HCT116 (cell line): ENCODE measurements around the gene HMG20A. TPM values are rescaled to one million over a fixed set of nuclear protein-coding genes. Genes with fewer than 3 reads are reported as not detected.

Experiments used
- ATAC-seq: fragments of 200-7000 bp; cut with Tn5 transposase; 2 replicates; pipeline ENCODE4 v1.9.1; 2020; ENCODE audit warnings: mild to moderate bottlenecking, moderate library complexity
- BruUV-seq: library from RNA; stranded (reverse); fragments of 400-500 nt; replicated peaks from 2 replicates; lab custom pipeline; 2021; lab: Mats Ljungman, UMichigan
- CTCF ChIA-PET: fragments of 300-600 bp; sonication (Branson Sonifier 250); formaldehyde crosslinking; loops from one replicate; lab custom pipeline; 2021; ENCODE audit warnings: antibody characterized with exemption; lab: Charles Lee
- POLR2A ChIA-PET: fragments of 300-600, 350-600 bp; sonication (Branson Sonifier 250); formaldehyde crosslinking; loops from one replicate; lab custom pipeline; 2021; ENCODE audit warnings: antibody characterized with exemption; lab: Charles Lee
- RAD21 ChIA-PET, 2 experiments: fragments of 300-600 bp; sonication (Branson Sonifier 250); formaldehyde crosslinking; loops; one replicate each; lab custom pipeline; 2023; ENCODE audit warnings: low total read pairs in 2 of 2; ENCODE audit not compliant: uncharacterized antibody in 2 of 2, unreplicated experiment in 2 of 2, low non-redundant PET in 1 of 2; lab: Charles Lee
- DNase-seq: peaks from one replicate; pipeline ENCODE4 v3.0.0-alpha.2; 2010; ENCODE audit warnings: low read depth, low spot score
- H2AFZ ChIP-seq: fragments of 200-600 bp; shearing (Covaris generic), sonication (generic); 2 replicates; pipeline ENCODE4 v1.6.1; 2017; ENCODE audit warnings: low read depth, mixed run types, mixed read lengths, antibody characterized with exemption, low read length; ENCODE audit not compliant: poor library complexity, severe bottlenecking
- H3K27ac ChIP-seq: 2 replicates; pipeline ENCODE4 v1.5.1; 2012; ENCODE audit warnings: low read depth, low read length
- H3K27me3 ChIP-seq: fragments of 200-600 bp; sonication (generic); 2 replicates; pipeline ENCODE4 v1.6.1; 2016; ENCODE audit warnings: mixed run types, low read length, mixed read lengths; ENCODE audit not compliant: insufficient read depth
- H3K36me3 ChIP-seq, 2 experiments: fragments of 200-500 bp in 1 of 2; fragments of 200-600 bp in 1 of 2; sonication (Bioruptor generic) in 1 of 2; sonication (generic) in 1 of 2; 2 replicates each; pipeline versions ENCODE4 v1.5.1 to v1.6.1; 2014 to 2016; ENCODE audit warnings: low read length in 2 of 2, inconsistent platforms in 1 of 2, mixed read lengths in 1 of 2, mixed run types in 1 of 2; ENCODE audit not compliant: insufficient read depth in 2 of 2, control insufficient read depth in 1 of 2
- H3K4me1 ChIP-seq, 2 experiments: fragments of 200-600 bp in 1 of 2; sonication (generic) in 1 of 2; 2 replicates each; pipeline versions ENCODE4 v1.5.1 to v1.6.1; 2012 to 2017; ENCODE audit warnings: low read length in 2 of 2, inconsistent platforms in 1 of 2, mild to moderate bottlenecking in 1 of 2, mixed read lengths in 1 of 2, mixed run types in 1 of 2, moderate library complexity in 1 of 2; ENCODE audit not compliant: insufficient read depth in 2 of 2, control insufficient read depth in 1 of 2
- H3K4me2 ChIP-seq: fragments of 200-600 bp; sonication (generic); 2 replicates; pipeline ENCODE4 v1.6.1; 2017; ENCODE audit warnings: mixed run types, low read length, mixed read lengths
- H3K4me3 ChIP-seq, 2 experiments: fragments of 200-600 bp in 1 of 2; sonication (generic) in 1 of 2; replicated peaks in 1 of 2; 2 replicates each; pipeline ENCODE4 v1.5.1; 2011 to 2016; ENCODE audit warnings: low read length in 2 of 2, control low read depth in 1 of 2, low read depth in 1 of 2, mild to moderate bottlenecking in 1 of 2, mixed read lengths in 1 of 2, mixed run types in 1 of 2
- H3K79me2 ChIP-seq: fragments of 200-600 bp; sonication (generic); 2 replicates; pipeline ENCODE4 v1.6.1; 2017; ENCODE audit warnings: mild to moderate bottlenecking, mixed run types, low read length, moderate library complexity, mixed read lengths; ENCODE audit not compliant: insufficient read depth
- H3K9ac ChIP-seq: fragments of 200-600 bp; sonication (generic); 2 replicates; pipeline ENCODE4 v1.6.1; 2016; ENCODE audit warnings: low read length, mixed read lengths
- H3K9me2 ChIP-seq: fragments of 200-600 bp; sonication (generic), shearing (Covaris generic); 2 replicates; pipeline ENCODE4 v1.6.1; 2017; ENCODE audit warnings: mixed run types, mild to moderate bottlenecking, moderate library complexity; ENCODE audit not compliant: insufficient read depth
- H3K9me3 ChIP-seq, 2 experiments: fragments of 200-500 bp in 1 of 2; fragments of 200-600 bp in 1 of 2; sonication (Bioruptor generic) in 1 of 2; sonication (generic) in 1 of 2; 2 replicates each; pipeline ENCODE4 v1.6.1; 2014 to 2017; ENCODE audit warnings: low read length in 2 of 2, mixed read lengths in 2 of 2, inconsistent platforms in 1 of 2, low read depth in 1 of 2, mild to moderate bottlenecking in 1 of 2, mixed run types in 1 of 2, moderate library complexity in 1 of 2; ENCODE audit not compliant: control insufficient read depth in 1 of 2, insufficient read depth in 1 of 2
- H4K20me1 ChIP-seq: fragments of 200-600 bp; sonication (generic), shearing (Covaris generic); 2 replicates; pipeline ENCODE4 v1.6.1; 2017; ENCODE audit warnings: mixed run types, mild to moderate bottlenecking, moderate library complexity; ENCODE audit not compliant: insufficient read depth
- CBX3 ChIP-seq: IDR thresholded peaks from 2 replicates; pipeline ENCODE4 v1.6.1; 2012; ENCODE audit warnings: low read depth
- CEBPB ChIP-seq: IDR thresholded peaks from 2 replicates; pipeline ENCODE4 v1.6.1; 2012; ENCODE audit warnings: low read depth
- EGR1 ChIP-seq: IDR thresholded peaks from 2 replicates; pipeline ENCODE4 v1.6.1; 2012; ENCODE audit warnings: low read depth
- ELF1 ChIP-seq: IDR thresholded peaks from 2 replicates; pipeline ENCODE4 v1.6.1; 2012; ENCODE audit warnings: low read depth, borderline replicate concordance
- FOSL1 ChIP-seq: IDR thresholded peaks from 2 replicates; pipeline ENCODE4 v1.6.1; 2012; ENCODE audit warnings: low read depth
- JUND ChIP-seq: IDR thresholded peaks from 2 replicates; pipeline ENCODE4 v1.6.1; 2012
- MAX ChIP-seq: IDR thresholded peaks from 2 replicates; pipeline ENCODE4 v1.6.1; 2012
- POLR2A ChIP-seq: IDR thresholded peaks from 2 replicates; pipeline ENCODE4 v1.7.0; 2011; ENCODE audit warnings: borderline replicate concordance; ENCODE audit not compliant: insufficient read depth, insufficient read length; ENCODE audit errors: extremely low read depth
- POLR2AphosphoS5 ChIP-seq: IDR thresholded peaks from 2 replicates; pipeline ENCODE4 v1.6.1; 2011; ENCODE audit warnings: mild to moderate bottlenecking, low read depth, low read length, moderate library complexity
- RAD21 ChIP-seq: IDR thresholded peaks from 2 replicates; pipeline ENCODE4 v1.6.1; 2012; ENCODE audit warnings: low read depth, mild to moderate bottlenecking
- REST ChIP-seq: IDR thresholded peaks from 2 replicates; pipeline ENCODE4 v1.6.1; 2012; ENCODE audit warnings: low read depth
- SIN3A ChIP-seq: IDR thresholded peaks from 2 replicates; pipeline ENCODE4 v1.6.1; 2012; ENCODE audit warnings: low read depth
- SP1 ChIP-seq: IDR thresholded peaks from 2 replicates; pipeline ENCODE4 v1.6.1; 2012; ENCODE audit warnings: low read depth
- SRF ChIP-seq: IDR thresholded peaks from 2 replicates; pipeline ENCODE4 v1.6.1; 2012; ENCODE audit warnings: low read depth
- TCF7L2 ChIP-seq: IDR thresholded peaks from 2 replicates; pipeline ENCODE4 v1.7.0; 2011; ENCODE audit warnings: borderline replicate concordance, inconsistent platforms; ENCODE audit not compliant: insufficient read depth, insufficient read length; ENCODE audit errors: extremely low read depth
- YY1 ChIP-seq: IDR thresholded peaks from 2 replicates; pipeline ENCODE4 v1.6.1; 2011; ENCODE audit warnings: low read length, low read depth, moderate library complexity, mild to moderate bottlenecking; ENCODE audit not compliant: insufficient replicate concordance; ENCODE audit errors: extremely low read depth
- ZBTB33 ChIP-seq: IDR thresholded peaks from 2 replicates; pipeline ENCODE4 v1.6.1; 2011; ENCODE audit warnings: mild to moderate bottlenecking, low read length, moderate library complexity; ENCODE audit not compliant: insufficient replicate concordance; ENCODE audit errors: extremely low read depth
- ZFX ChIP-seq: fragments of 450-650 bp; IDR thresholded peaks from 2 replicates; pipeline ENCODE4 v1.6.1; 2017
- ZNF274 ChIP-seq: fragments of 200-500 bp; sonication (Bioruptor generic); IDR thresholded peaks from 2 replicates; pipeline ENCODE4 v1.6.1; 2014; ENCODE audit warnings: mild to moderate bottlenecking, low read depth, low read length, inconsistent platforms
- intact Hi-C: fragments of 100-400 bp; cut with micrococcal nuclease; formaldehyde crosslinking; loops from 2 replicates; pipeline ENCODE4 v1.10.0; 2022
- total RNA-seq: library from RNA; stranded (reverse); gene quantifications from one replicate; pipeline ENCODE4 v1.2.1, GENCODE V29; 2021; ENCODE audit not compliant: unreplicated experiment

The HMG20A gene
- total RNA-seq, 1 experiment from 2014 or later, result 37.7 TPM

- Histone ChIP-seq H3K27me3 (no peaks in the 10 kb centered on the region), H3K9ac (no peak overlapping the region), H4K20me1 (no peaks in the 10 kb centered on the region), H3K9me3 (no peaks in the 10 kb centered on the region), H3K4me1 (no peaks in the 10 kb centered on the region), H3K27ac (no peak overlapping the region), H3K36me3 (peaks cover 23 to 42% of the 10 kb centered on the region in 2 experiments; a peak in 3 of 4 replicates), H3K4me3 (no peak overlapping the region), H3K79me2 (no peaks in the 10 kb centered on the region), H3K4me2 (no peak overlapping the region), H3K9me2 (no peaks in the 10 kb centered on the region), H2AFZ (no peak overlapping the region)
- CTCF ChIA-PET, result no interaction called here
- no TSS peak for BruUV-seq
- TF ChIP-seq REST (no peak), ZFX (no peak), POLR2A (no peak), TCF7L2 (no peak), FOSL1 (no peak), SP1 (no peak), SRF (no peak), ZBTB33 (no peak), JUND (no peak), ELF1 (no peak), RAD21 (no peak), YY1 (no peak), SIN3A (no peak), CEBPB (no peak), EGR1 (no peak), MAX (no peak), POLR2AphosphoS5 (no peak), CBX3 (no peak), ZNF274 (no peak)
- DNase-seq (no peak), ATAC-seq (no peak)
- intact Hi-C loops, result no loop called here
- RAD21 ChIA-PET, result no interaction called here
- POLR2A ChIA-PET, result no interaction called here
These were observed 55.2 kb downstream of the HMG20A start for GRCh38 chr15:77475898-77476297.
